GM18907 (cell line): ENCODE results near the gene CEP78.
"Not testable (repeated sequence)": the region's sequence is repeated elsewhere in the genome, so short reads cannot be mapped to it uniquely, and the experiment has no call there.

Experiments used
- ATAC-seq: cut with Tn5 transposase; IDR thresholded peaks from one replicate; pipeline ENCODE4 v1.9.1; 2021; ENCODE audit warnings: mild to moderate bottlenecking, moderate library complexity; ENCODE audit not compliant: unreplicated experiment

CEP78 gene

GRCh38 chr9:78232471-78232870 is 3.4 kb upstream of the CEP78 start:
- ATAC-seq, result not testable (repeated sequence)

DNA sequence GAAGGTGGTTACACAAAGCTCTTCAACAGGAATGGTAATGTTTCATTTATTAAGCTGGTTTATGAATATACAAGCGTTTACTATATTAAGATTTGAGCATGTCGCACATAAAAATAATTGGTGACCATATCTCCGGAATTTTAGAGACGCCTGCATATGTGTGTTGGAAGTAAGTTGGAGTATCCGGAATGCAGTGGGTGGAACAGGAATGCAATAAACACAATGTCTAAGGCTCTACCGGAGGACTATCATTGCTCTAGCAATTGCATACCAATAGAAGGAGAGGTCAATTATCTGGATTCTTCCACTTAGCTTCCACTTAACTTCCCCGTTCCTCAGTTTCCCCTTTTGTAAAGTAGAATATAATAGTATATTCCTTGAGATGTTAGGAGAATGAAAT is 1.1 kb upstream of the CEP78 start:
- no peak for ATAC-seq

DNA sequence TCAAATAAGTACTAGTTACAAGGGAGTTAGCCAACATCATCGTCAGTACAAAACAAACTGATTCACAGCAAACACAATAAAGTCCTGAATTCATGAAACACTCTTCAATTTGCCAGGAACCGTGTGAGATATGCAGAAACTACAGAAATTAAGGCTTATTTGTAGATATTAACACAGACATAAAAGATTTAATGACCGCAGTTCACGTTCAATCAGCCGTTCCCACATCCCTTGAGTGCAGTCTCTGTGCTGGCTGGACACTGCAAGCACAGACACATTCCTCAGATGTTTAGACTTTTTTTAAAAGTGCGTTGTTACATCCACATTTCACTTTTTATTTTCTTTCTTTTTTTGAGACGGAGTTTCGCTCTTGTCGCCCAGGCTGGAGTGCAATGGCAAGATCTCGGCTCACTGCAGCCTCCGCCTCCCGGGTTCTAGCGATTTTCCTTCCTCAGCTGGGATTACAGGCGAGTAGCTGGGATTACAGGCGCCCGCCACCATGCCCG is 566 bp upstream of the CEP78 start:
- ATAC-seq, result no peak

DNA sequence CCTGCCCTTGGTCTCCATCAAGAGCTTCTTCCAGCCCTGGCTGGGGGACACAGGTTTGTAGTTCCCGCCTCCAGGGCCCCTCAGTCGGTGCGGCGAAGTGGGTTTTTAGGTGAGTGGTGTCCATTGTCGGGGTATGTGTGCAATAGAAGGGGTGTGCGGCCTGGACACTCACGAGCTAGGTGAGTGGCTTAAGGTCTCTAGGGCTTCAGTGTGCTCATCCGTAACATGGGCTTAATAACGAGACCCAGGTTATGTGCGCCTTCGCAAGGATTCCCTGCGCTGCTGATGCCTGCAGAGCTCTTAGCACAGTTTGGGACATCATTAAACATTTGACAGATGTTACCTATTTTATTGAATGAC is 656 bp downstream of the CEP78 start:
- peak; percentile 28 for ATAC-seq

GRCh38 chr9:78238046-78239038 is 2.5 kb downstream of the CEP78 start:
- ATAC-seq, result no peak

- no peak for ATAC-seq
Observed at GRCh38 chr9:78239506-78239905, 3.6 kb downstream of the CEP78 start.

DNA sequence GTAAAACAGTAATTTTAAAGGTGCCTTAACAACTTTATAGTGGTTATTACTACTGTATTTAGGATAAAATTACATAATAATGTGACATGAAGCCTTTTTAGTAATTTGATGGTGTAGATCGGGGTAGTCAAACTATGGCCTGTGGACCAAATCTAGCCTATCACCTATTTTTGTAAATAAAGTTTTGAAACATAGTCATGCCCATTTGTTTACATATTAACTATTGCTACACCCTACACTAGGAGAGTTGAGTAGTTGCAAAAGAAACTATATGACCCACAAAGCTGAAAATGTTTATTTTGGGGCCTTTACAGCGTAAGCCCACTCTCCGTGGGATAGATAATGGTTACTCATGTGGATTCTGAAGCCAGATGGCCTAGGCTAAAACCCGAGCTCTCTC is 6.2 kb downstream of the CEP78 start:
- no peak for ATAC-seq

GRCh38 chr9:78243130-78243529 is 7.3 kb downstream of the CEP78 start:
- no peak for ATAC-seq

DNA sequence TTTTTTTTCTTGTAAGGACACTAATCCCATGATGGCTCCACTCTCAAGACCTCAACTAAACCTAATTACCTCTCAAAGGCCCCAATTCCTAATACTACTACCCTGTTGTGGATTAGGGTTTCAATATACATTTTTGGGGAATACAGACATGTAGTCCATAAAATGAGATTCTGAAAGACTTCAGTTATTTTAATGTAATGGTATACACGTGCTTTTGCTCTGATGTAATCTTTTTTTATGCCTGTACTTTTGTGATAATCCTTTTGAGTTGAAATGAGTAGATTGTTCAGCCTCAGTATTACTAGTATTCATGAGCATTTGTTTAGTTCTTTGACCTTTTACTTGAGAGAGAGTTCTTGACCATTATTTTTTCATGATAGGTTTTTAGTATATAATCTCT is 9.5 kb downstream of the CEP78 start:
- ATAC-seq, result no peak

GRCh38 chr9:78248635-78249034 is 12.8 kb downstream of the CEP78 start:
- ATAC-seq, result no peak

DNA sequence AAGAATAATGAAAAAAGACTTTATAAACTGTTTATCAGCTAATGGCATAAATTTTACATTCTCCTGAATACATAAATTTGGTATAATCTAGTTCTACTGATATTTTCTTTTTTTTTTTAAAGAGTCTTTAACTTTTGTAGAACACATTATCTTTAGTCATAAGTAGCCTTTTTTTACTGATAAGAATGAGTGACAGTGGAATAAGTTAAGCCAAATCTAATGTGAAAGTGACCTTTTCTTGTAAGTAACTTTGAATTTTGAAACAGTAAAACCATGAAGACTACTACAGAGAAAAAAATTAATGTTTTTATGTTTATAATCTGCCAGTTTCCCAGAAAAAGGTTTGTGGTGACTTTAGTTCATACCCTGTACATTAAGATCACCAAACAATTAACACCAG is 13.7 kb downstream of the CEP78 start:
- ATAC-seq, result no peak

DNA sequence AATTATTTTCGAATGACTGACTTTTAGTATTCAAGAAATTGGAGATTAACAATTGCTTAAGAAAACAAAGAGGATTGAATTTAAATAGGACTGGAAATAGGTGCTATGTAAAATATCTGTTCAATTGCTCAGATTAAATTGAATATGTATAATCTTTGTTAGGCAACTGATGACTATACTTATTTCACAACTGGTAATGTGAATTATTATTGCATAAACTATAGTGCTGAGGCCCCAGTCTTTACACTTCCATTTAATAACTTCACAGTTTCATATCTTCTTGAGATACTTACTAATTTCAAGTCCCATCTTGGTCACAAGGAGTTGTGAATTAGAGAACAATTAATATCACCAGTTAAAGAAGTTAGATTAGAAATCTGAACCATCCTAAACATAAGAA is 16.7 kb downstream of the CEP78 start:
- no peak for ATAC-seq

- ATAC-seq, result no peak
Observed at GRCh38 chr9:78253285-78253684, 17.4 kb downstream of the CEP78 start.

- ATAC-seq, result peak; percentile 79
Observed at GRCh38 chr9:78261403-78262001, 25.6 kb downstream of the CEP78 start.

DNA sequence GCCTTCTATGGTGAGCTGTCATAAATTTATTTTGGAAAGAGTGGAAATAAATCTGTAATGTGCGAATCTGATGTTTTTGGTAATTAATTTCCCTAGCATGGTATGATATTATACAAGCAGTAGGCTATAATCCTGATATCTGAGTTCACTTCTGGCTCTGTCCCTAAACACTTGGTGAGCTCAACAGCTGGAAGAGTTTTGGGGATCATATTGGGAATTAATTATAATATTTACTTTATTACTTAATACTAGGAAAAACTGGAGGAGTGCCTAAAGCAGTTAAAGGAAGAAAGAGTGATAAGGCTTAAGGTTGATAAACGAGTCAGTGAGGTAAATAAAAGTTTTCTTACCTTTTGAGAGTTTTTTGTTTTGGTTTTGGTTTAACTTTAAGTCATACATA is 26.8 kb downstream of the CEP78 start:
- no peak for ATAC-seq

DNA sequence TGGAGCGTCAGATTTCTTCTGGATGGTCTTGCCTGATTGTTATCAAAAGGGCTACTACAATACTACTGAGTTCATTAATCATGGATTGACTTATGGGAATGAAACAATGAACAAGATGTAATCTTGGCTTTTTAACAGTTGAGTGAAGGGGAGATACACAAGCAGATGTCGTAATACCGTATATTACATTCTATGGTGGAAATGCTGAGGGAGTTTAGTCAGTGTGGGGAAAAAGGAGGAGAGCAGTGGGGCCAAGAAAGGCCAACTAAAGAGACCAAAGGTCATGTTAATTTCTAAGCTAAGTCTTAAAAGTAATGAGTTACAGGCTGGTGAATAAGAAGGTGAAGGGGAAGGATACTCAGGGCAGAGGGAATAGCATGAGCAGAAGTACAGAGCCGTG is 32.0 kb downstream of the CEP78 start:
- ATAC-seq, result no peak

DNA sequence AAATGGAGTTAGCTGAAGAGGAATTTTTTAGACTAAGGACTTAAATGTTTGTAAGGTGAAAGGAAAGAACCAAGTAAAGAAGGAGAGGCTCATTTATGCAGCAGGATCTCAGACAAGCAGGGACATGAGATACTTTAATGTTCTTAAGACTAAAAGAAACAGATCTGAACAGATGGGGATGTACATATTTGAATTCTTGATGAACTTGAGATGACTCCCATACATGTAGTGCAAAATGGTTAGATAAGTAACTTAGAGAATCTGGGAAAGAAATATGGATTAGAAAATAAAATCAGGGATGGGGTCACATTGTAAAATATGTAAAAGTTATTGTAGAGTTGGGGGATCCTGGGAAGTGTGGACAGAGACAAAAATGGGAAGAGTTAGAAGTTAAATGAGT is 33.9 kb downstream of the CEP78 start:
- no peak for ATAC-seq

- no peak for ATAC-seq
Observed at GRCh38 chr9:78272307-78272706, 36.4 kb downstream of the CEP78 start.

DNA sequence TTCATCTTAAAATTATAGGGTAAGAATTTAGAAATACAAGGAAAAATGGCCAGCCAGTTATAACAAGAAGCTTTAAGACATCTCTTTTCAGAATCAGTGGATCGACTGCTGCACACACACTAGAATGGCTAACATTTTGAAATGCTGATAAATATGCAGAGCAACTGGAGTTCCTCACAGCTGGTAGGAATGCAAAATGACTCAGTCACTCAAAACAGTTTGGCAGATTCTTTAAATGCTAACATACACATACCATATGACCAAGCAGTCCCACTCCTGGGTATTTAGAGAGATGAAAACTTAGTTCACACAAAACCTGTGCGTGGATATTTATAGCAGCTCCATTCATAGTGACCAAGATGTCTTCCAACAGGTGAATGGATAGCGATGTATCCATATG is 37.9 kb downstream of the CEP78 start:
- no peak for ATAC-seq

DNA sequence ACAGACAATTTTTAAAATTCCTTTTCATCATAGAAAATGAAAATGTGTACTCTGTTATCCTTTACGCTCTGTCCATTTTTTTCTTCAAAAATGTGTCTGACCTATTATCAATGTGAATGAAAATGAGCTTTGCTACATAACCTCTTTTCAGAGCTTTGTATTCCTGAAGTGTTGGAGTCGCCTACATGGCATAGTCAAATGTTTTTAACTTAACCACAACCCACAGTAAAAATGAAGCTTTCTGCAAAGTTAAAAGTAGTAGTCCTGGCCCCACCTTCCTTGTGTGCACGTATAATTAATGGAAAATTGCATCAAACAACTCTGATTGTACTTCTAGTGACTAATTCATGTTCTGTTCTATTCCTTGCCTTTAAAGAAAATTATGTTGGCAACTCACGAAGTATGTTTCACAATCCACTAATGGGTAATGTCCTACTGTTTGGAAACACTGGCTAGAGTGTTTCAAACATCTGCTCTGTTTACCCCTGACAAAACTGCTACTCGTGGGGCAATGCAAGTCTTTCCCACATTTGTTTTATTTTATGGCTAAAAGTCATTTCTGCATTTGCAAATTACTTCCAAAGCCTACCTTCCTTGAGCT is 42.4 kb downstream of the CEP78 start:
- no peak for ATAC-seq

DNA sequence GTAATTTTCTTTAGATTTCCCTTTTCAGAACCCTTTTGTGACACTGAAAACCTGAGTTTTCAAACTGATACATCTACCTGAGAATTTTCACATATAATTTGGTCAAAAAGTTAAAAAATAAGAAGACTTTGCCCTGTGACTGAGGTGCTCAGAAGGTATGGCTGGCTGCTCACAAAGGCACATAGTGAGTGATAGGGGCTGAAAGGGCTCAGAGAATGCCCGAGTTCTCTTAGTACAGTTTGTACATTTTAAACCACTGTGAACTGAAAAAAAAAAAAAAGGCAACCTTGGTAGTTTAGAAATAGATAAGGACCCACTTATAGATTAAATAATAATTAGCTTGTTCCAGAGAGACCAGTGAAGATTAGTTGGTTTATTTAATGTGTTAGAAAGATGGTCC is 42.9 kb downstream of the CEP78 start:
- no peak for ATAC-seq
